ENCODE results near the gene SCAPER.

DNA sequence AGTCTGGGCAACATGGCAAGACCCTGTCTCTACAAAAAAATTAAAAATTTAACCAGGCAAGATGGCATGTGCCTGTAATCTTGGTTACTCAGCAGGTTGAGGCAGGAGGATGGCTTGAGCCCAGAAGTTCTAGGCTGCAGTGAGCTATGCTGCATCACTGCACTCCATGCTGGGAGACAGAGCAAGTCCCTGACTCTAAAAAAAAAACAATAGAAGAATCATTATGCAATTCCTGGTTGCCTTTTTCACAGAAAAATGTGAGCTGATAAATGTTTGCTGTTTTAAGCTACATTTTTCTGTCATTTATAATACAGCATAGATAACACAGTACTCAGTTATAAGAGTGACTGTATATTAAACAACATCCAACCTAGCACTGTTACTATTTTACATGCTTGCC lies 148.8 kb downstream of the SCAPER start:
- TF ChIP-seq, protein P1, sequence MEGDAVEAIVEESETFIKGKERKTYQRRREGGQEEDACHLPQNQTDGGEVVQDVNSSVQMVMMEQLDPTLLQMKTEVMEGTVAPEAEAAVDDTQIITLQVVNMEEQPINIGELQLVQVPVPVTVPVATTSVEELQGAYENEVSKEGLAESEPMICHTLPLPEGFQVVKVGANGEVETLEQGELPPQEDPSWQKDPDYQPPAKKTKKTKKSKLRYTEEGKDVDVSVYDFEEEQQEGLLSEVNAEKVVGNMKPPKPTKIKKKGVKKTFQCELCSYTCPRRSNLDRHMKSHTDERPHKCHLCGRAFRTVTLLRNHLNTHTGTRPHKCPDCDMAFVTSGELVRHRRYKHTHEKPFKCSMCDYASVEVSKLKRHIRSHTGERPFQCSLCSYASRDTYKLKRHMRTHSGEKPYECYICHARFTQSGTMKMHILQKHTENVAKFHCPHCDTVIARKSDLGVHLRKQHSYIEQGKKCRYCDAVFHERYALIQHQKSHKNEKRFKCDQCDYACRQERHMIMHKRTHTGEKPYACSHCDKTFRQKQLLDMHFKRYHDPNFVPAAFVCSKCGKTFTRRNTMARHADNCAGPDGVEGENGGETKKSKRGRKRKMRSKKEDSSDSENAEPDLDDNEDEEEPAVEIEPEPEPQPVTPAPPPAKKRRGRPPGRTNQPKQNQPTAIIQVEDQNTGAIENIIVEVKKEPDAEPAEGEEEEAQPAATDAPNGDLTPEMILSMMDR (IDR thresholded peaks at IDR 0.05; ENCODE audit: low read depth, low read length), result no peak
- TF ChIP-seq EZH2phosphoT487 (IDR thresholded peaks at IDR 0.05; ENCODE audit: low read depth), result no peak

All from OCI-LY3 (cell line).